ENCODE data around the gene AGRN.

The AGRN gene

GRCh38 chr1:995665-996633 lies 24.0 kb upstream of the AGRN start:
- no peaks in the 10 kb centered on the region for H3K36me3 ChIP-seq (ENCODE audit: control insufficient read depth, insufficient read depth, low read length)
- WGBS, 2 experiments = 67 to 72% methylated on average over 26 to 28 of the region's 30 CpGs
- no peak overlapping the region for H3K4me3 ChIP-seq (ENCODE audit: insufficient read depth, low read depth, low read length)
- H3K4me1 ChIP-seq (ENCODE audit: control insufficient read depth, insufficient read depth, low read length) = peaks cover 10% of the 10 kb centered on the region
- peaks cover 66% of the 10 kb centered on the region for H3K27me3 ChIP-seq (ENCODE audit: control insufficient read depth, insufficient read depth, low read length, poor library complexity, severe bottlenecking)
- no peaks in the 10 kb centered on the region for H3K9me3 ChIP-seq (ENCODE audit: control insufficient read depth, low read length)
- H3K27ac ChIP-seq (ENCODE audit: insufficient read depth, low read depth, low read length, poor library complexity, severe bottlenecking) = no peak overlapping the region

DNA sequence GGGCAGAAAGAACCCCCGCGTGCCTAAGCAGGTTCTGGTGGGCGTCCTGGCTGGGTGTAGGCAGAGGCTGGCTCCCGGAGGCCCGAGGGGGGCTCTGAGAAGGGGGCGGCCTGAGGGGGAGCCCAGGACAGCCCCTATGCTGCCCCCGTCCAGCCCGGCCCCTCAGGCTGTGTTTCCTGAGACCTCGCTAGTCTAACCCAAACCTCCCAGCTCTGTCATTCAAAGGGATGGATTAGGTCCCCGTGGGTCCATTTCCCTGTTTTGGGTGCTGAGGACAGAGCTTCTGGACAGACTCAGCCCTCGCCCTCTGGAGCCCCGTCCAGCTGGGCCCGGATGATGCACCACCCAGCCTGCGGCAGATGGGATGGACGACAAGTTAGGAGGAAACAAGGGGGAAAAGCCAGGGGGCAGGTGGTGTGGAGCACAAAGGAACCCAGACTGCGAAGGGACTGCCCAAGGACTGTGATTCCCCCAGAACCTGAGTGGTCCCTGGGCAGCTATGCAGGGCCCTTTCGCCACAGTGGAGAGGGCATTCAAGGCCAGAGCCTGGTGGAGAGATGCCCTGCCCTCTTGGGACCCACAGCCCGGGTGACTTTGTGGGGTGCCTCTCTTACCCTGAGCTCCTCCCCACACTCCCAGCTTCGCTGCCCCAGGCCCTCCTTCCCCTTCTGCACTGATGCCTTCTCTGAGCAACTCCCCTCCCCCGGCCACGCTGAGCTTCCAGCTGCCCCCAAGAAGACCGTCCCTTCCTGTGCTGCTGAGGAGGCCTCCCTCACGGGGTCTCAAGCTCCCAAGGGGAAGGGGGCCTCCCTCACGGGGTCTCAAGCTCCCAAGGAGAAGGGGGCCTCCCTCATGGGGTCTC lies 22.8 kb upstream of the AGRN start:
- H3K4me1 ChIP-seq (ENCODE audit: control insufficient read depth, insufficient read depth, low read length) = peaks cover 10% of the 10 kb centered on the region
- peaks cover 74% of the 10 kb centered on the region for H3K27me3 ChIP-seq (ENCODE audit: control insufficient read depth, insufficient read depth, low read length, poor library complexity, severe bottlenecking)
- H3K4me3 ChIP-seq (ENCODE audit: insufficient read depth, low read depth, low read length) = peak overlapping the region; percentile 71
- no peaks in the 10 kb centered on the region for H3K36me3 ChIP-seq (ENCODE audit: control insufficient read depth, insufficient read depth, low read length)
- no peaks in the 10 kb centered on the region for H3K9me3 ChIP-seq (ENCODE audit: control insufficient read depth, low read length)
- no peak overlapping the region for H3K27ac ChIP-seq (ENCODE audit: insufficient read depth, low read depth, low read length, poor library complexity, severe bottlenecking)
- 59 to 60% methylated on average over 24 of the region's 24 CpGs for WGBS, 2 experiments

- 60 to 65% methylated on average over 3 of the region's 3 CpGs for WGBS, 2 experiments
Measured at GRCh38 chr1:997713-997992, 22.3 kb upstream of the AGRN start.

GRCh38 chr1:997993-998744 lies 21.8 kb upstream of the AGRN start:
- peaks cover 11% of the 10 kb centered on the region for H3K4me1 ChIP-seq (ENCODE audit: control insufficient read depth, insufficient read depth, low read length)
- peaks cover 81% of the 10 kb centered on the region for H3K27me3 ChIP-seq (ENCODE audit: control insufficient read depth, insufficient read depth, low read length, poor library complexity, severe bottlenecking)
- H3K27ac ChIP-seq (ENCODE audit: insufficient read depth, low read depth, low read length, poor library complexity, severe bottlenecking) = no peak overlapping the region
- no peaks in the 10 kb centered on the region for H3K36me3 ChIP-seq (ENCODE audit: control insufficient read depth, insufficient read depth, low read length)
- WGBS, 2 experiments = 13 to 14% methylated on average over 75 of the region's 75 CpGs
- peak overlapping the region; percentile 71 for H3K4me3 ChIP-seq (ENCODE audit: insufficient read depth, low read depth, low read length)
- H3K9me3 ChIP-seq (ENCODE audit: control insufficient read depth, low read length) = no peaks in the 10 kb centered on the region

More at GRCh38 chr1:997713-997992, 22.3 kb upstream of the AGRN start:
- Histone ChIP-seq H3K9me3 (ENCODE audit: control insufficient read depth, low read length) (no peaks in the 10 kb centered on the region), H3K4me3 (ENCODE audit: insufficient read depth, low read depth, low read length) (peak overlapping the region; percentile 71), H3K4me1 (ENCODE audit: control insufficient read depth, insufficient read depth, low read length) (peaks cover 10% of the 10 kb centered on the region), H3K27ac (ENCODE audit: insufficient read depth, low read depth, low read length, poor library complexity, severe bottlenecking) (no peak overlapping the region), H3K27me3 (ENCODE audit: control insufficient read depth, insufficient read depth, low read length, poor library complexity, severe bottlenecking) (peaks cover 78% of the 10 kb centered on the region), H3K36me3 (ENCODE audit: control insufficient read depth, insufficient read depth, low read length) (no peaks in the 10 kb centered on the region)

DNA sequence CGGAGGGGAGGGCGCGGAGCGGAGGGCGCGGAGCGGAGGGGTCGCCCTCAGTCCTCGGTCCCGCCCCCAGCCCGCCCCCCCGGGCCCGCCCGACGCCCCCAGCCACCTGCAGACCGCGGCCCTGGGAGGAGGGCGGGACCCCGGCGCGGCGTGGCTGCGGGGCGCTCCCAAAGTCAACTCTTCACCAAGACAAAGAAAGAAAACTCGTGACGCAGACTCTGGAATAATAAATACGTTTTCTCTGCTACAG lies 21.2 kb upstream of the AGRN start:
- peaks cover 77% of the 10 kb centered on the region for H3K27me3 ChIP-seq (ENCODE audit: control insufficient read depth, insufficient read depth, low read length, poor library complexity, severe bottlenecking)
- H3K4me3 ChIP-seq (ENCODE audit: insufficient read depth, low read depth, low read length) = peak overlapping the region; percentile 71
- H3K4me1 ChIP-seq (ENCODE audit: control insufficient read depth, insufficient read depth, low read length) = peaks cover 16% of the 10 kb centered on the region
- no peaks in the 10 kb centered on the region for H3K9me3 ChIP-seq (ENCODE audit: control insufficient read depth, low read length)
- WGBS, 2 experiments = 0 to 1% methylated on average over 26 of the region's 27 CpGs
- no peaks in the 10 kb centered on the region for H3K36me3 ChIP-seq (ENCODE audit: control insufficient read depth, insufficient read depth, low read length)
- H3K27ac ChIP-seq (ENCODE audit: insufficient read depth, low read depth, low read length, poor library complexity, severe bottlenecking) = no peak overlapping the region

DNA sequence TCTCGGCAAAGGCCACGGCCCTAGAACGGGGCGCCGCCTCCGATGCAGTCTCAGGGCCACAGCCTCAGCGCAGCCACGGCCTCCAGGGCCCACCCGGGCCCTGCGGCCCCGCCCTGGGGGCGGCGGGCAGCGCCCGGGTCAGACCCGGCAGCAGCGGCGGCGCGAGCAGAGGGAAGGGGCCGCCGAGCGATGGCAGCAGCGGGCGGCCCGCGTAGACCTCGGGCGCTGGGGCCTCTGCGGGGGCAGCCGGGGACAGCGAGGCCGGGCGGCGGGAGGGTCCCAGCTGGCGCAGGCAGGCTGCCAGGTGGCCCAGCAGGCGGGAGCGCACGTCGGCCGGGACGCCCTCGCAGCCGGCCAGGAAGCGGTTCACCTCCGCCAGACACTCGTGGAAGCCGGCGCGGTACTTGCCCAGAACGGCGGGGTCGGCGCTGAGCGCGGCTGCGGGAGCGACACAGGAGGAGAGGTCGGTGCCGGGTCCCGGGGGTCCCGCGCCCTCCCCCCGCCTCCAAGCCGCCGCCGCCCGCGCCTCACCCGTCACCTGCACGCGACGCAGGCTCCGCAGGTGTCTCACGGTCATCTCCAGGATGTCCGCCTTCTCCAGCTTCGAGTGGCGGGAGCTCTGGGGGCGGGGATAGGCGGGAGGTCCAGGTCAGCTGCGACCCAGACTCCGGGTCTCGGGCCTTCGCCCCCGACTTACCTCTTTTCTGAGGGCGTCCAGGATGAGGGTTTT lies 20.8 kb upstream of the AGRN start:
- H3K36me3 ChIP-seq (ENCODE audit: control insufficient read depth, insufficient read depth, low read length) = no peaks in the 10 kb centered on the region
- H3K27ac ChIP-seq (ENCODE audit: insufficient read depth, low read depth, low read length, poor library complexity, severe bottlenecking) = peak overlapping the region; percentile 71
- H3K9me3 ChIP-seq (ENCODE audit: control insufficient read depth, low read length) = no peaks in the 10 kb centered on the region
- H3K4me1 ChIP-seq (ENCODE audit: control insufficient read depth, insufficient read depth, low read length) = peaks cover 21% of the 10 kb centered on the region
- H3K27me3 ChIP-seq (ENCODE audit: control insufficient read depth, insufficient read depth, low read length, poor library complexity, severe bottlenecking) = peaks cover 77% of the 10 kb centered on the region
- 1% methylated on average over 86 of the region's 86 CpGs for WGBS, 2 experiments
- H3K4me3 ChIP-seq (ENCODE audit: insufficient read depth, low read depth, low read length) = peak overlapping the region; percentile 71

DNA sequence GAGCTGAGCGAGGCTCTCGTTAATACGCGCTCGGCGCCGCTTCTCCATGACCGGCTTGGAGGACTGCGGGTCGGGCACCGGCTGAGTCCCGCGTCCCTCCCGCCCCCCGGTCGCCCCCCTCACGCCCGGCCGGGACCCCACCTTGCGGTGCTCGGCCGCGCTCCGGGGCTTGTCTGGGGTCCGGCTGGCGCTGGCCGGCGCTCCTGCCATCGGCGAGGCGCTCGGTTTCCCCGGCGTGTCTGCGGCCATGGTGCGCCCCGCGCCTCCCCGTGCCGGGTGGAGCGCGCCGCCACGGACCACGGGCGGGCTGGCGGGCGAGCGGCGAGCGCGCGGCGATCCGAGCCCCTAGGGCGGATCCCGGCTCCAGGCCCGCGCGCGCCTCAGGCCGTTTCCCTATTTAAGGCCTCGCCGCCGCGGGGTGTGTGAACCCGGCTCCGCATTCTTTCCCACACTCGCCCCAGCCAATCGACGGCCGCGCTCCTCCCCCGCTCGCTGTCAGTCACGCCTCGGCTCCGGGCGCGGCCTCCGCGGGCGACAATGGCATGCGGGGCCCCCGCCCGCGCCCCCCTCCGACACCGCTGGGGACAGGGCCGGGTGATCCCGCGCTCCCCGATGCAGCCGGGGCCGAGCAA lies 20.1 kb upstream of the AGRN start, which contains the start of gene HES4:
TSS of gene HES4 (minus strand) at position 373 of the 632 bp plus-strand sequence. CDS start at position 249, 124 bp downstream.
- WGBS, 2 experiments = 1% methylated on average over 95 of the region's 95 CpGs
- Histone ChIP-seq H3K27ac (ENCODE audit: insufficient read depth, low read depth, low read length, poor library complexity, severe bottlenecking) (peak within 1 kb of the TSS; percentile 98), H3K36me3 (ENCODE audit: control insufficient read depth, insufficient read depth, low read length) (no peaks in the 10 kb centered on the region), H3K4me3 (ENCODE audit: insufficient read depth, low read depth, low read length) (peak within 1 kb of the TSS; percentile 71), H3K9me3 (ENCODE audit: control insufficient read depth, low read length) (no peaks in the 10 kb centered on the region), H3K4me1 (ENCODE audit: control insufficient read depth, insufficient read depth, low read length) (peaks cover 28% of the 10 kb centered on the region), H3K27me3 (ENCODE audit: control insufficient read depth, insufficient read depth, low read length, poor library complexity, severe bottlenecking) (peaks cover 70% of the 10 kb centered on the region)

- Histone ChIP-seq H3K27me3 (ENCODE audit: control insufficient read depth, insufficient read depth, low read length, poor library complexity, severe bottlenecking) (peaks cover 64% of the 10 kb centered on the region), H3K4me1 (ENCODE audit: control insufficient read depth, insufficient read depth, low read length) (peaks cover 34% of the 10 kb centered on the region), H3K27ac (ENCODE audit: insufficient read depth, low read depth, low read length, poor library complexity, severe bottlenecking) (peak overlapping the region; percentile 98), H3K4me3 (ENCODE audit: insufficient read depth, low read depth, low read length) (peak overlapping the region; percentile 71), H3K9me3 (ENCODE audit: control insufficient read depth, low read length) (no peaks in the 10 kb centered on the region), H3K36me3 (ENCODE audit: control insufficient read depth, insufficient read depth, low read length) (no peaks in the 10 kb centered on the region)
- 1 to 2% methylated on average over 75 of the region's 75 CpGs for WGBS, 2 experiments
Measured at GRCh38 chr1:1000357-1001056, 19.4 kb upstream of the AGRN start.
